Keratinocyte (primary cell): Measurements from ENCODE around the gene PRR11. TPM values are rescaled to one million over a fixed set of nuclear protein-coding genes. Genes with fewer than 3 reads are reported as not detected.

Experiments used
- DNase-seq: peaks from one replicate; pipeline ENCODE4 v3.0.0-alpha.2; 2011; ENCODE audit warnings: low read depth, missing footprints, low spot score
- FAIRE-seq: peaks from 2 replicates; lab custom pipeline; 2011; peaks lifted over from hg19 to GRCh38; lab: Jason Lieb, UNC
- H2AFZ ChIP-seq: 2 replicates; pipeline ENCODE4 v1.6.0; 2012; ENCODE audit warnings: low read length, control low read depth, inconsistent platforms; ENCODE audit not compliant: control insufficient read depth
- H3K27ac ChIP-seq: 2 replicates; pipeline ENCODE4 v1.5.1; 2011; ENCODE audit warnings: low read length; ENCODE audit not compliant: control insufficient read depth, insufficient read depth
- H3K27me3 ChIP-seq: 3 replicates; pipeline ENCODE4 v1.6.0; 2011; ENCODE audit warnings: low read length; ENCODE audit not compliant: control insufficient read depth, insufficient read depth; ENCODE audit errors: extremely low read depth
- H3K36me3 ChIP-seq, 2 experiments: 2 replicates in 1 of 2; 3 replicates in 1 of 2; pipeline ENCODE4 v1.5.1; 2011; ENCODE audit warnings: low read length in 2 of 2, mild to moderate bottlenecking in 1 of 2; ENCODE audit not compliant: control insufficient read depth in 2 of 2, insufficient read depth in 2 of 2; ENCODE audit errors: extremely low read depth in 1 of 2
- H3K4me1 ChIP-seq: 3 replicates; pipeline ENCODE4 v1.5.1; 2011; ENCODE audit warnings: low read length; ENCODE audit not compliant: control insufficient read depth, insufficient read depth; ENCODE audit errors: extremely low read depth
- H3K4me2 ChIP-seq: 3 replicates; pipeline ENCODE4 v1.6.0; 2011; ENCODE audit warnings: low read depth, low read length; ENCODE audit not compliant: control insufficient read depth, insufficient read depth; ENCODE audit errors: extremely low read depth
- H3K4me3 ChIP-seq, 3 experiments: fragments of 200-600 bp in 1 of 3; sonication (generic) in 1 of 3; 2 replicates in 2 of 3; 3 replicates in 1 of 3; pipeline ENCODE4 v1.5.1; 2011 to 2016; ENCODE audit warnings: low read length in 3 of 3, mild to moderate bottlenecking in 3 of 3, control low read depth in 2 of 3, inconsistent platforms in 1 of 3, low read depth in 1 of 3, mixed read lengths in 1 of 3, mixed run types in 1 of 3, moderate library complexity in 1 of 3; ENCODE audit not compliant: control insufficient read depth in 2 of 3, insufficient read depth in 2 of 3; ENCODE audit errors: extremely low read depth in 1 of 3
- H3K79me2 ChIP-seq: 2 replicates; pipeline ENCODE4 v1.6.0; 2012; ENCODE audit warnings: low read length; ENCODE audit not compliant: control insufficient read depth, insufficient read depth
- H3K9ac ChIP-seq: 3 replicates; pipeline ENCODE4 v1.6.0; 2011; ENCODE audit warnings: low read length; ENCODE audit not compliant: control insufficient read depth, insufficient read depth; ENCODE audit errors: extremely low read depth
- H3K9me1 ChIP-seq: 3 replicates; pipeline ENCODE4 v1.6.0; 2011; ENCODE audit warnings: low read length; ENCODE audit not compliant: control insufficient read depth, insufficient read depth; ENCODE audit errors: extremely low read depth
- H3K9me3 ChIP-seq: 2 replicates; pipeline ENCODE4 v1.5.1; 2012; ENCODE audit warnings: low read depth, low read length; ENCODE audit not compliant: control insufficient read depth
- H4K20me1 ChIP-seq: 3 replicates; pipeline ENCODE4 v1.6.0; 2011; ENCODE audit warnings: low read length; ENCODE audit not compliant: control insufficient read depth, insufficient read depth; ENCODE audit errors: extremely low read depth
- CTCF ChIP-seq, 3 experiments: IDR thresholded peaks in 1 of 3; conservative IDR thresholded peaks in 1 of 3; optimal IDR thresholded peaks in 1 of 3; 2 replicates in 2 of 3; 3 replicates in 1 of 3; pipeline versions ENCODE3 to v1.5.1; 2011; ENCODE audit warnings: low read length in 3 of 3, mild to moderate bottlenecking in 3 of 3, moderate library complexity in 2 of 3, control low read depth in 1 of 3, inconsistent platforms in 1 of 3; ENCODE audit not compliant: insufficient read depth in 2 of 3; ENCODE audit errors: extremely low read depth in 1 of 3
- EZH2 ChIP-seq: IDR thresholded peaks from one replicate; pipeline ENCODE4 v1.6.1; 2012; ENCODE audit warnings: inconsistent platforms, mild to moderate bottlenecking, low read length, moderate library complexity
- dilution Hi-C: fragments of 300-500 bp; cut with MboI; formaldehyde crosslinking; loops from one replicate; pipeline ENCODE4 v1.7.0; 2020; ENCODE audit warnings: low sequenced_read_pairs; ENCODE audit not compliant: extremely low pct_ligation_motif_present
- polyA plus RNA-seq, 5 experiments: library from polyadenylated mRNA; depleted of rRNA in 3 of 5; stranded (reverse) in 3 of 5; stranded (forward) in 1 of 5; unstranded in 1 of 5; fragments of >200 nt; gene quantifications; 1 replicate in 1 of 5; 2 replicates in 3 of 5; 3 replicates in 1 of 5; pipeline versions ENCODE4 v1.2.1 to v1.2.3, GENCODE V29; 2011 to 2012; ENCODE audit warnings: missing spikeins in 2 of 5, low read depth in 1 of 5, low replicate concordance in 1 of 5

PRR11 gene
- polyA plus RNA-seq, 1 donor (not counting 4 experiments of a cell fraction or from before 2014, with no cell fraction given): 40.1 TPM

DNA sequence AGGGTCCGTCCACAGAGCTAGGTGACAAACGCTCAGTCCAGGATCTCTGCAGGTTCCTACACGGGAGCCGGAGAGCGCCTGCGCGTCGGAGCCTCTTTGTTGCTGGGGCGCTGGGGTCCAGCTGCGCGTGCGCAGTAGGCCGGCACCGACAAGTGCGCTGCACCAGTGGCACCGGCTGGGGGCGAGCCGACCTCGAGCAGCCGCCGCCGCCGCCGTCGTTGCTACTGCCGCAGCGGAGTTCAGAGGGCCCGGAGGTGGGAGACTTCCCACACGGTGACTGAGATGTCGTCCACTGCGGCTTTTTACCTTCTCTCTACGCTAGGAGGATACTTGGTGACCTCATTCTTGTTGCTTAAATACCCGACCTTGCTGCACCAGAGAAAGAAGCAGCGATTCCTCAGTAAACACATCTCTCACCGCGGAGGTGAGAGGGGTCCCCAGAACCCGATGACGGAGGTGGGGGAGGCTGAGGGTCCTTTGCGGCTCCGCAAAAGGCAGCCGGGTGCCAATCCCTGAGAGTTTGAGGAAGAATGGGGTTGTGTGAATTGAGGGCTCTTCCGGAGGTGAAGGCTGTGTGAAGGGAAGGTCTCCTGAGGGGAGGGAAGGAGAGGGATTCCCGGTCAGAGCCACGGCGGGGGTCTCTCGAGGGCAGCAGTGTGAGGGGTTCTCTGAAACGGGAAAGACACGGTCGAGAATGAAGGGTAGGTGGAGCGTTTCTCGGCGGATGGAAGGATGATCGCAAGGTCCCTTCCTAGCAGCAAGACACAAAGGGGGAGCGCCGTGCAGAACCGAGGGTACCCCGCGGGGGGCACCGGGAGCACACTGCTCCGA lies 65.0 kb downstream of the PRR11 start, which contains the start of gene GDPD1:
Gene GDPD1 (plus strand): TSS at position 184 of the 831 bp plus-strand sequence. CDS start 99 bp downstream, at position 283.
- H3K9ac ChIP-seq: peak within 1 kb of the TSS; percentile 84
- no peaks in the 10 kb centered on the region for H3K9me3 ChIP-seq
- peak; percentile 65 for DNase-seq
- TF ChIP-seq EZH2: no peak
- TF ChIP-seq CTCF (optimal IDR thresholded peaks at IDR 0.05 in 1 of 3, IDR thresholded peaks at IDR 0.05 in 1 of 3, conservative IDR thresholded peaks at IDR 0.05 in 1 of 3; ENCODE audit: extremely low read depth in 1 of 3, insufficient read depth in 2 of 3, low read length in 3 of 3): peak; percentile 53 to 77 (median 74)
- no peaks in the 10 kb centered on the region for H3K27me3 ChIP-seq
- H3K4me1 ChIP-seq: peaks cover 9% of the 10 kb centered on the region
- no peaks in the 10 kb centered on the region for H3K36me3 ChIP-seq
- dilution Hi-C loops: no loop called here
- no peaks in the 10 kb centered on the region for H4K20me1 ChIP-seq
- no peaks in the 10 kb centered on the region for H3K9me1 ChIP-seq
- H3K4me3 ChIP-seq: peak within 1 kb of the TSS; percentile 53 to 99 (median 97)
- FAIRE-seq: peak; percentile 29
- peak within 1 kb of the TSS; percentile 100 for H2AFZ ChIP-seq
- no peaks in the 10 kb centered on the region for H3K79me2 ChIP-seq
- peak within 1 kb of the TSS; percentile 60 for H3K27ac ChIP-seq
- H3K4me2 ChIP-seq: peak within 1 kb of the TSS; percentile 99

DNA sequence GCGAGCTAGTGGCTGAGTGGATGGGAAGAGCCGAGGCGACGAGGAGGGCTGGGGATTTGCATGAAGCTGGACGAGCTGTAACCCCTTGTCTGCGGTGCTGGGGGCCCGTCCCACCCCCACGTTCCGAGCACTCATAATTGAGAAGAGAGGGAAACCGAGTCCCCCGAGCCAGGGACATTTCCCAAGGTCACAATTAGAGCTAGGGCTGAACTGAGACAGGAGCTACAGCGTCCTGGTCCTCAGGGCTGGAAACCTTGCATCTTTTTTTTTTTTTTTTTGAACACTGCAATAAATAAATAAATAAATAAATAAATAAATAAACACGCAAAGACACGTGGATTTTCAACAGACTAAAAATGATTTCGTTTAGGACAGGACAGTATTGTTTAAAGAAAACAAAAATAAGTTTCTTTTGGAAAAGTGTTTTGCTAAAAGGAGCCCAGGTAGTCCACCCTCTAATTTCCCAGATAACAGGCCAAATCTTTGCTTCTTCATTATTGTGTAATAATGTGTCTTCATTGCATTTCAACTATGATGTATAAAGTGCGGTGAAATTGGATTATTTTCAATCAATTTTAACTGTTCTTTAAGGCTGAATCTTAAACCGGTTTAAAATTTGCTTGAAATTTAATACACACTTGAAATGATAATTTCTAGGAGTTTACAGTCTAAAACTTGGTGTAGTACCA lies 65.8 kb downstream of the PRR11 start:
- no peaks in the 10 kb centered on the region for H3K9me3 ChIP-seq
- H3K27me3 ChIP-seq: no peaks in the 10 kb centered on the region
- peaks cover 8% of the 10 kb centered on the region for H3K4me1 ChIP-seq
- no peak for DNase-seq
- H3K79me2 ChIP-seq: no peaks in the 10 kb centered on the region
- dilution Hi-C loops: no loop called here
- H3K36me3 ChIP-seq: no peaks in the 10 kb centered on the region
- no peaks in the 10 kb centered on the region for H4K20me1 ChIP-seq
- H2AFZ ChIP-seq: peak overlapping the region; percentile 100
- no peak for TF ChIP-seq EZH2
- TF ChIP-seq CTCF (optimal IDR thresholded peaks at IDR 0.05 in 1 of 3, IDR thresholded peaks at IDR 0.05 in 1 of 3, conservative IDR thresholded peaks at IDR 0.05 in 1 of 3; ENCODE audit: extremely low read depth in 1 of 3, insufficient read depth in 2 of 3, low read length in 3 of 3): no peak
- peak overlapping the region; percentile 99 for H3K4me2 ChIP-seq
- no peak for FAIRE-seq
- H3K27ac ChIP-seq: peak overlapping the region; percentile 60
- H3K9me1 ChIP-seq: no peaks in the 10 kb centered on the region
- peak overlapping the region; percentile 84 for H3K9ac ChIP-seq
- peak overlapping the region; percentile 53 to 99 (median 97) for H3K4me3 ChIP-seq
